Effector memory CD8-positive, alpha-beta T cell (primary cell): Measurements from ENCODE around the gene CA12.
A peak's percentile ranks its signal among the peaks of the same experiment; 100 is the strongest.

Experiments used
- ATAC-seq: fragments of 150-1000 bp; cut with Tn5 transposase; replicated peaks from 2 replicates; pipeline ENCODE4 v1.10.0; 2021; ENCODE audit warnings: mild to moderate bottlenecking, moderate library complexity
- DNase-seq, 3 experiments: peaks; one replicate each; pipeline ENCODE4 v3.0.0; 2021
- H3K27ac Mint-ChIP-seq, 2 donors: one replicate each; pipeline ENCODE4 v1.8.0; 2022; ENCODE audit warnings: mild to moderate bottlenecking in 2 of 2, mixed read lengths in 2 of 2, moderate library complexity in 2 of 2
- H3K27me3 Mint-ChIP-seq, 2 donors: one replicate each; pipeline ENCODE4 v1.8.0; 2022; ENCODE audit warnings: mixed read lengths in 2 of 2
- H3K36me3 Mint-ChIP-seq: one replicate; pipeline ENCODE4 v1.8.0; 2022; ENCODE audit warnings: mild to moderate bottlenecking, moderate library complexity, mixed read lengths; ENCODE audit not compliant: insufficient read depth
- H3K4me1 Mint-ChIP-seq, 2 donors: one replicate each; pipeline ENCODE4 v1.8.0; 2022; ENCODE audit warnings: low read depth in 2 of 2, mixed read lengths in 2 of 2
- H3K4me3 Mint-ChIP-seq, 2 donors: one replicate each; pipeline ENCODE4 v1.8.0; 2022; ENCODE audit warnings: mild to moderate bottlenecking in 2 of 2, mixed read lengths in 2 of 2, moderate library complexity in 2 of 2
- H3K9me3 Mint-ChIP-seq, 2 donors: one replicate each; pipeline ENCODE4 v1.8.0; 2022; ENCODE audit warnings: mixed read lengths in 2 of 2

Gene CA12

GRCh38 chr15:63409179-63409578, 27.5 kb upstream of the CA12 start:
- Mint-ChIP-seq H3K9me3 (no peaks in the 10 kb centered on the region), H3K27me3 (peaks cover 19 to 42% of the 10 kb centered on the region in 2 donors), H3K36me3 (no peaks in the 10 kb centered on the region), H3K27ac (no peak overlapping the region), H3K4me3 (no peak overlapping the region), H3K4me1 (peaks cover 0 to 4% of the 10 kb centered on the region in 2 donors)
- ATAC-seq: no peak
- DNase-seq: no peak

GRCh38 chr15:63408524-63408923, 26.9 kb upstream of the CA12 start:
- ATAC-seq: no peak
- Mint-ChIP-seq H3K27ac (no peak overlapping the region), H3K4me1 (peaks cover 0 to 4% of the 10 kb centered on the region in 2 donors), H3K27me3 (peaks cover 17 to 42% of the 10 kb centered on the region in 2 donors), H3K4me3 (no peak overlapping the region), H3K9me3 (no peaks in the 10 kb centered on the region), H3K36me3 (no peaks in the 10 kb centered on the region)
- no peak for DNase-seq

- H3K27me3 Mint-ChIP-seq: peaks cover 14 to 36% of the 10 kb centered on the region in 2 donors
- no peaks in the 10 kb centered on the region for H3K9me3 Mint-ChIP-seq
- H3K4me1 Mint-ChIP-seq: peaks cover 0 to 4% of the 10 kb centered on the region in 2 donors
- no peak overlapping the region for H3K4me3 Mint-ChIP-seq
- ATAC-seq: no peak
- no peak overlapping the region for H3K27ac Mint-ChIP-seq
- no peaks in the 10 kb centered on the region for H3K36me3 Mint-ChIP-seq
- no peak for DNase-seq
These were observed 26.0 kb upstream of the CA12 start for GRCh38 chr15:63407612-63408011.

- Mint-ChIP-seq H3K4me3 (no peak overlapping the region), H3K4me1 (peaks cover 0 to 4% of the 10 kb centered on the region in 2 donors), H3K27me3 (peaks cover 12 to 29% of the 10 kb centered on the region in 2 donors), H3K36me3 (no peaks in the 10 kb centered on the region), H3K9me3 (no peaks in the 10 kb centered on the region), H3K27ac (no peak overlapping the region)
- ATAC-seq (no peak), DNase-seq (no peak)
These were observed 24.2 kb upstream of the CA12 start for GRCh38 chr15:63405683-63406390.

- Mint-ChIP-seq H3K9me3 (no peaks in the 10 kb centered on the region), H3K27me3 (peaks cover 5 to 22% of the 10 kb centered on the region in 2 donors), H3K4me3 (peak overlapping the region in 1 of 2 donors; percentile 15), H3K4me1 (peaks cover 0 to 4% of the 10 kb centered on the region in 2 donors), H3K27ac (no peak overlapping the region), H3K36me3 (no peaks in the 10 kb centered on the region)
- DNase-seq: no peak
- peak; percentile 17 for ATAC-seq
These were observed 23.5 kb upstream of the CA12 start for GRCh38 chr15:63405159-63405558.

GRCh38 chr15:63403254-63403945, 21.8 kb upstream of the CA12 start:
- no peak overlapping the region for H3K27ac Mint-ChIP-seq
- H3K4me3 Mint-ChIP-seq: no peak overlapping the region
- H3K36me3 Mint-ChIP-seq: no peaks in the 10 kb centered on the region
- no peaks in the 10 kb centered on the region for H3K9me3 Mint-ChIP-seq
- ATAC-seq (no peak), DNase-seq (no peak)
- peaks cover 10 to 29% of the 10 kb centered on the region in 2 donors for H3K27me3 Mint-ChIP-seq
- H3K4me1 Mint-ChIP-seq: peaks cover 0 to 4% of the 10 kb centered on the region in 2 donors

GRCh38 chr15:63402498-63403253, 21.0 kb upstream of the CA12 start:
- H3K9me3 Mint-ChIP-seq: no peaks in the 10 kb centered on the region
- ATAC-seq (peak; percentile 35), DNase-seq (peak in 2 of 3 experiments; percentile 8)
- peaks cover 0 to 4% of the 10 kb centered on the region in 2 donors for H3K4me1 Mint-ChIP-seq
- no peaks in the 10 kb centered on the region for H3K36me3 Mint-ChIP-seq
- peaks cover 11 to 30% of the 10 kb centered on the region in 2 donors for H3K27me3 Mint-ChIP-seq
- H3K4me3 Mint-ChIP-seq: no peak overlapping the region
- H3K27ac Mint-ChIP-seq: no peak overlapping the region

GRCh38 chr15:63401714-63402497, 20.3 kb upstream of the CA12 start:
- peaks cover 0 to 4% of the 10 kb centered on the region in 2 donors for H3K4me1 Mint-ChIP-seq
- H3K27ac Mint-ChIP-seq: no peak overlapping the region
- H3K9me3 Mint-ChIP-seq: no peaks in the 10 kb centered on the region
- no peak overlapping the region for H3K4me3 Mint-ChIP-seq
- H3K36me3 Mint-ChIP-seq: no peaks in the 10 kb centered on the region
- ATAC-seq (no peak), DNase-seq (no peak)
- H3K27me3 Mint-ChIP-seq: peaks cover 11 to 22% of the 10 kb centered on the region in 2 donors

GRCh38 chr15:63401078-63401477, 19.4 kb upstream of the CA12 start:
- H3K9me3 Mint-ChIP-seq: no peaks in the 10 kb centered on the region
- no peak overlapping the region for H3K4me3 Mint-ChIP-seq
- peaks cover 11 to 14% of the 10 kb centered on the region in 2 donors for H3K27me3 Mint-ChIP-seq
- ATAC-seq (no peak), DNase-seq (no peak)
- no peak overlapping the region for H3K27ac Mint-ChIP-seq
- H3K4me1 Mint-ChIP-seq: peaks cover 0 to 4% of the 10 kb centered on the region in 2 donors
- no peaks in the 10 kb centered on the region for H3K36me3 Mint-ChIP-seq

GRCh38 chr15:63398456-63398855, 16.8 kb upstream of the CA12 start:
- H3K4me3 Mint-ChIP-seq: no peak overlapping the region

GRCh38 chr15:63396152-63396928, 14.7 kb upstream of the CA12 start:
- Mint-ChIP-seq H3K27me3 (peaks cover 37 to 43% of the 10 kb centered on the region in 2 donors), H3K36me3 (no peaks in the 10 kb centered on the region), H3K4me1 (peaks cover 0 to 9% of the 10 kb centered on the region in 2 donors), H3K27ac (no peak overlapping the region), H3K4me3 (no peak overlapping the region), H3K9me3 (no peaks in the 10 kb centered on the region)
- ATAC-seq: no peak
- no peak for DNase-seq

More at GRCh38 chr15:63398456-63398855, 16.8 kb upstream of the CA12 start:
- ATAC-seq: no peak
- no peaks in the 10 kb centered on the region for H3K4me1 Mint-ChIP-seq
- H3K27ac Mint-ChIP-seq: no peak overlapping the region
- peaks cover 26 to 29% of the 10 kb centered on the region in 2 donors for H3K27me3 Mint-ChIP-seq
- no peaks in the 10 kb centered on the region for H3K36me3 Mint-ChIP-seq
- no peak for DNase-seq
- H3K9me3 Mint-ChIP-seq: no peaks in the 10 kb centered on the region

GRCh38 chr15:63395730-63396151, 14.1 kb upstream of the CA12 start:
- DNase-seq (no peak), ATAC-seq (no peak)
- H3K36me3 Mint-ChIP-seq: no peaks in the 10 kb centered on the region
- H3K27me3 Mint-ChIP-seq: peaks cover 38 to 43% of the 10 kb centered on the region in 2 donors
- H3K27ac Mint-ChIP-seq: no peak overlapping the region
- H3K9me3 Mint-ChIP-seq: no peaks in the 10 kb centered on the region
- no peak overlapping the region for H3K4me3 Mint-ChIP-seq
- peaks cover 0 to 9% of the 10 kb centered on the region in 2 donors for H3K4me1 Mint-ChIP-seq
